Measurements from ENCODE around the gene IRF8. TPM values are rescaled to one million over a fixed set of nuclear protein-coding genes. Genes with fewer than 3 reads are reported as not detected.

Gene IRF8
- polyA plus RNA-seq, 1 of the 3 experiments (the other 2 are of a cell fraction), result not detected

DNA sequence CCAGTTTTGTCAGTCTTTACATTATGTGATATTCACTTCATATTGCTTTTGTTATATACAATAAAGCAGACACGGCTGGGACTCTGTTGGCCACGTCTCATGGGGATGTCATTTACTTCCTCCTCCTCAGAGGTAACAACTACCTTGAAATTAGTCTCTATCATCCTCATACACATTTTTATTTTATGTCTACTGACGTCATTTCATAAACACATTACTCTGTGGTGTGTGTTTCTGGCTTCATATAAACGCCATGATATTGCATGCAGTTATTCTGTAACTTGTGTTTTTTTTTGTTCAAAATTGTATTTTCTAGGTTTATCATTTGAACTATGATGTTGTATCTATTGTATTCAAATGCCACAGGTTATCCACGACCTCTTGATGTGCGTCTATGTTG lies 13.4 kb upstream of the IRF8 start:
- peaks cover 0 to 3% of the 10 kb centered on the region in 2 experiments; a peak in 1 of 4 replicates for H3K4me1 ChIP-seq (ENCODE audit: control insufficient read depth in 1 of 2, insufficient read depth in 2 of 2, low read depth in 1 of 2, low read length in 1 of 2)
- no peak overlapping the region for H3K4me2 ChIP-seq
- H3K9ac ChIP-seq, result no peak overlapping the region
- H3K36me3 ChIP-seq (replicated peaks in 1 of 2; ENCODE audit: control insufficient read depth in 1 of 2, insufficient read depth in 2 of 2, low read length in 1 of 2), result no peaks in the 10 kb centered on the region
- no peaks in the 10 kb centered on the region for H3F3A ChIP-seq (replicated peaks; ENCODE audit: insufficient read depth)
- ChIA-PET POLR2A (no interaction called here), CTCF (interaction anchor here (1.0 kb wide), 1 partner anchor 23 kb away, joined by 3 read pairs; no protein-coding TSS in a partner anchor)
- no peak overlapping the region for H3K4me3 ChIP-seq (ENCODE audit: low read depth in 2 of 2, low read length in 1 of 2)
- no peak overlapping the region for H2AFZ ChIP-seq (ENCODE audit: low read depth)
- peaks cover 73% of the 10 kb centered on the region for H3K27me3 ChIP-seq (ENCODE audit: insufficient read depth)
- no peaks in the 10 kb centered on the region for H3K79me2 ChIP-seq (ENCODE audit: insufficient read depth)
- WGBS (ENCODE audit: low lambda C conversion rate), result 11% methylated on average over 6 of the region's 6 CpGs
- no peak overlapping the region for H3K27ac ChIP-seq (ENCODE audit: low read depth in 2 of 2, low read length in 1 of 2)
- H3K9me2 ChIP-seq, result no peaks in the 10 kb centered on the region
- H4K20me1 ChIP-seq (ENCODE audit: insufficient read depth), result no peaks in the 10 kb centered on the region
- no peak for DNase-seq
- no peaks in the 10 kb centered on the region for H3K9me3 ChIP-seq
- TF ChIP-seq, protein P1, sequence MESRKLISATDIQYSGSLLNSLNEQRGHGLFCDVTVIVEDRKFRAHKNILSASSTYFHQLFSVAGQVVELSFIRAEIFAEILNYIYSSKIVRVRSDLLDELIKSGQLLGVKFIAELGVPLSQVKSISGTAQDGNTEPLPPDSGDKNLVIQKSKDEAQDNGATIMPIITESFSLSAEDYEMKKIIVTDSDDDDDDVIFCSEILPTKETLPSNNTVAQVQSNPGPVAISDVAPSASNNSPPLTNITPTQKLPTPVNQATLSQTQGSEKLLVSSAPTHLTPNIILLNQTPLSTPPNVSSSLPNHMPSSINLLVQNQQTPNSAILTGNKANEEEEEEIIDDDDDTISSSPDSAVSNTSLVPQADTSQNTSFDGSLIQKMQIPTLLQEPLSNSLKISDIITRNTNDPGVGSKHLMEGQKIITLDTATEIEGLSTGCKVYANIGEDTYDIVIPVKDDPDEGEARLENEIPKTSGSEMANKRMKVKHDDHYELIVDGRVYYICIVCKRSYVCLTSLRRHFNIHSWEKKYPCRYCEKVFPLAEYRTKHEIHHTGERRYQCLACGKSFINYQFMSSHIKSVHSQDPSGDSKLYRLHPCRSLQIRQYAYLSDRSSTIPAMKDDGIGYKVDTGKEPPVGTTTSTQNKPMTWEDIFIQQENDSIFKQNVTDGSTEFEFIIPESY (IDR thresholded peaks at IDR 0.05; ENCODE audit: borderline replicate concordance, low read depth), result no peak
- TF ChIP-seq RCOR1 (IDR thresholded peaks at IDR 0.05; ENCODE audit: low read length), result no peak
- TF ChIP-seq RXRA (IDR thresholded peaks at IDR 0.05; ENCODE audit: borderline replicate concordance, low read depth), result no peak
- TF ChIP-seq, protein P2, sequence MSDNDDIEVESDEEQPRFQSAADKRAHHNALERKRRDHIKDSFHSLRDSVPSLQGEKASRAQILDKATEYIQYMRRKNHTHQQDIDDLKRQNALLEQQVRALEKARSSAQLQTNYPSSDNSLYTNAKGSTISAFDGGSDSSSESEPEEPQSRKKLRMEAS (IDR thresholded peaks at IDR 0.05; ENCODE audit: low read depth), result no peak
- no peak for TF ChIP-seq TEAD4 (IDR thresholded peaks at IDR 0.05; ENCODE audit: borderline replicate concordance, insufficient read depth)
- TF ChIP-seq POLR2AphosphoS5 (IDR thresholded peaks at IDR 0.05; ENCODE audit: low read depth, low read length), result no peak
- no peak for TF ChIP-seq MEF2A (IDR thresholded peaks at IDR 0.05; ENCODE audit: borderline replicate concordance, low read depth)
- TF ChIP-seq USF1 (IDR thresholded peaks at IDR 0.05; ENCODE audit: borderline replicate concordance, low read depth), result no peak
- TF ChIP-seq CHD2 (IDR thresholded peaks at IDR 0.05; ENCODE audit: low read length, partially characterized antibody), result no peak
- TF ChIP-seq TCF12 (IDR thresholded peaks at IDR 0.05), result no peak
- no peak for TF ChIP-seq NRF1 (IDR thresholded peaks at IDR 0.05; ENCODE audit: low read depth, low read length)
- TF ChIP-seq JUND (IDR thresholded peaks at IDR 0.05), result no peak
- TF ChIP-seq FOXJ3 (CRISPR knock-in tag; IDR thresholded peaks at IDR 0.05), result no peak
- no peak for TF ChIP-seq GABPA (IDR thresholded peaks at IDR 0.05; ENCODE audit: low read depth)
- no peak for TF ChIP-seq YY1 (IDR thresholded peaks at IDR 0.05; ENCODE audit: low read depth)
- TF ChIP-seq RAD21 (IDR thresholded peaks at IDR 0.05; ENCODE audit: low read length), result no peak
- TF ChIP-seq, protein P3, sequence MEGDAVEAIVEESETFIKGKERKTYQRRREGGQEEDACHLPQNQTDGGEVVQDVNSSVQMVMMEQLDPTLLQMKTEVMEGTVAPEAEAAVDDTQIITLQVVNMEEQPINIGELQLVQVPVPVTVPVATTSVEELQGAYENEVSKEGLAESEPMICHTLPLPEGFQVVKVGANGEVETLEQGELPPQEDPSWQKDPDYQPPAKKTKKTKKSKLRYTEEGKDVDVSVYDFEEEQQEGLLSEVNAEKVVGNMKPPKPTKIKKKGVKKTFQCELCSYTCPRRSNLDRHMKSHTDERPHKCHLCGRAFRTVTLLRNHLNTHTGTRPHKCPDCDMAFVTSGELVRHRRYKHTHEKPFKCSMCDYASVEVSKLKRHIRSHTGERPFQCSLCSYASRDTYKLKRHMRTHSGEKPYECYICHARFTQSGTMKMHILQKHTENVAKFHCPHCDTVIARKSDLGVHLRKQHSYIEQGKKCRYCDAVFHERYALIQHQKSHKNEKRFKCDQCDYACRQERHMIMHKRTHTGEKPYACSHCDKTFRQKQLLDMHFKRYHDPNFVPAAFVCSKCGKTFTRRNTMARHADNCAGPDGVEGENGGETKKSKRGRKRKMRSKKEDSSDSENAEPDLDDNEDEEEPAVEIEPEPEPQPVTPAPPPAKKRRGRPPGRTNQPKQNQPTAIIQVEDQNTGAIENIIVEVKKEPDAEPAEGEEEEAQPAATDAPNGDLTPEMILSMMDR (IDR thresholded peaks at IDR 0.05), result no peak
- no peak for TF ChIP-seq EZH2phosphoT487 (IDR thresholded peaks at IDR 0.05; ENCODE audit: borderline replicate concordance, low read depth)
- TF ChIP-seq TAF1 (IDR thresholded peaks at IDR 0.05; ENCODE audit: borderline replicate concordance, low read depth, low read length), result no peak

Measured in SK-N-SH (cell line).